Measurements from ENCODE around the gene PLCL1. TPM values are rescaled to one million over a fixed set of nuclear protein-coding genes. Genes with fewer than 3 reads are reported as not detected.

PLCL1 gene
- total RNA-seq, 4 donors from 2014 or later, result 1.0 to 3.7 (median 2.6) TPM

DNA sequence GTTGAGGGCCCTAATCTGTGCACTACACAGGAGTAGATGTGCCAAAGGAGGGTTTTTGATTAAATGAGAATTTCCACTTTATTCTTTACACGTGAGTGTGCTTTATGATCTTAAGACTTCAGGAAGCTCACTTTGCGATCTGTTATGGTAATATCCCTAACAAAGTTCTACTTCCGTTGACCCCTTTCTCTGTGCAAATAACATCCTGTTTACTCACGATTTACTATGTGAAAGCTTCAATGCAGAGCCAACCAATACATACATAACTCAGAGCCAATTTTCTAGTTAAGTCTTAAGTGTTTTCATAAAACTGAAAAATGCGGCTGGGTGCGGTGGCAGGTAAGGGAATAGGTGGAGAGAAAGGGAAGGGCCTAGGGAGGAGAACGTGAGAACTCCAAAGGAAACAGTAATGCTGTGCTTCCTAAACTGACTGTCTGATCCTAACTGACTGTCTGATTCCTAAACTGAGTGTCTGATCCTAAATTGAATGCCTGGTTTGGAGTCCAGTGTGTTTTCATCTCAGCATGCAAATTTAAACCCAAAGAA, 87.6 kb downstream of the PLCL1 start:
- no peak overlapping the region for H3K4me3 ChIP-seq (ENCODE audit: low read depth, poor library complexity, severe bottlenecking)
- no peak for DNase-seq (ENCODE audit: low spot score in 2 of 2)
- intact Hi-C loops (cut with DNase I; ENCODE audit: low total_unique reads), result no loop called here
- WGBS, 2 donors, result 56 to 68% methylated on average over 7 of the region's 7 CpGs
- TF ChIP-seq, protein P1, sequence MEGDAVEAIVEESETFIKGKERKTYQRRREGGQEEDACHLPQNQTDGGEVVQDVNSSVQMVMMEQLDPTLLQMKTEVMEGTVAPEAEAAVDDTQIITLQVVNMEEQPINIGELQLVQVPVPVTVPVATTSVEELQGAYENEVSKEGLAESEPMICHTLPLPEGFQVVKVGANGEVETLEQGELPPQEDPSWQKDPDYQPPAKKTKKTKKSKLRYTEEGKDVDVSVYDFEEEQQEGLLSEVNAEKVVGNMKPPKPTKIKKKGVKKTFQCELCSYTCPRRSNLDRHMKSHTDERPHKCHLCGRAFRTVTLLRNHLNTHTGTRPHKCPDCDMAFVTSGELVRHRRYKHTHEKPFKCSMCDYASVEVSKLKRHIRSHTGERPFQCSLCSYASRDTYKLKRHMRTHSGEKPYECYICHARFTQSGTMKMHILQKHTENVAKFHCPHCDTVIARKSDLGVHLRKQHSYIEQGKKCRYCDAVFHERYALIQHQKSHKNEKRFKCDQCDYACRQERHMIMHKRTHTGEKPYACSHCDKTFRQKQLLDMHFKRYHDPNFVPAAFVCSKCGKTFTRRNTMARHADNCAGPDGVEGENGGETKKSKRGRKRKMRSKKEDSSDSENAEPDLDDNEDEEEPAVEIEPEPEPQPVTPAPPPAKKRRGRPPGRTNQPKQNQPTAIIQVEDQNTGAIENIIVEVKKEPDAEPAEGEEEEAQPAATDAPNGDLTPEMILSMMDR (IDR thresholded peaks at IDR 0.05), result no peak
- TF ChIP-seq POLR2A (IDR thresholded peaks at IDR 0.05), result no peak

GRCh38 chr2:197893403-197894177, 89.2 kb downstream of the PLCL1 start:
- intact Hi-C loops (cut with DNase I; ENCODE audit: low total_unique reads), result no loop called here
- WGBS, 2 donors, result 78 to 85% methylated on average over 6 of the region's 6 CpGs
- no peak overlapping the region for H3K4me3 ChIP-seq (ENCODE audit: low read depth, poor library complexity, severe bottlenecking)
- no peak for DNase-seq (ENCODE audit: low spot score in 2 of 2)
- TF ChIP-seq, protein P1 (IDR thresholded peaks at IDR 0.05), result no peak
- no peak for TF ChIP-seq POLR2A (IDR thresholded peaks at IDR 0.05)

GRCh38 chr2:197894751-197895274, 90.4 kb downstream of the PLCL1 start:
- no peak overlapping the region for H3K4me3 ChIP-seq (ENCODE audit: low read depth, poor library complexity, severe bottlenecking)
- 42 to 59% methylated on average over 2 of the region's 2 CpGs for WGBS, 2 donors
- DNase-seq (ENCODE audit: low spot score in 2 of 2), result no peak
- TF ChIP-seq POLR2A (IDR thresholded peaks at IDR 0.05), result no peak
- TF ChIP-seq, protein P1 (IDR thresholded peaks at IDR 0.05), result no peak
- intact Hi-C loops (cut with DNase I; ENCODE audit: low total_unique reads), result loop anchor here (5.0 kb wide), 1 partner anchor 753 kb away; no protein-coding TSS in a partner anchor

GRCh38 chr2:197897960-197898678, 93.7 kb downstream of the PLCL1 start:
- no peak for DNase-seq (ENCODE audit: low spot score in 2 of 2)
- H3K4me3 ChIP-seq (ENCODE audit: low read depth, poor library complexity, severe bottlenecking), result no peak overlapping the region
- intact Hi-C loops (cut with DNase I; ENCODE audit: low total_unique reads), result loop anchor here (5.0 kb wide), 1 partner anchor 756 kb away; no protein-coding TSS in a partner anchor
- 89 to 94% methylated on average over 4 of the region's 4 CpGs for WGBS, 2 donors
- TF ChIP-seq, protein P1 (IDR thresholded peaks at IDR 0.05), result no peak
- TF ChIP-seq POLR2A (IDR thresholded peaks at IDR 0.05), result no peak

- DNase-seq (ENCODE audit: low spot score in 2 of 2), result no peak
- TF ChIP-seq POLR2A (IDR thresholded peaks at IDR 0.05), result no peak
- TF ChIP-seq, protein P1 (IDR thresholded peaks at IDR 0.05), result no peak
- 69 to 84% methylated on average over 2 of the region's 2 CpGs for WGBS, 2 donors
- intact Hi-C loops (cut with DNase I; ENCODE audit: low total_unique reads), result no loop called here
- H3K4me3 ChIP-seq (ENCODE audit: low read depth, poor library complexity, severe bottlenecking), result no peak overlapping the region
Observed at GRCh38 chr2:197904446-197904845, 100.1 kb downstream of the PLCL1 start.

All from lower leg skin (tissue), 4 donors.